Peyer's patch (tissue), 4 donors: Measurements from ENCODE around the gene JPH4.

Experiments
- CTCF ChIP-seq, 6 experiments: fragments of 450-650 bp in 4 of 6; fragments of 200-600 bp in 2 of 6; sonication (generic) in 1 of 6; IDR thresholded peaks; one replicate each; pipeline ENCODE4 v1.5.1; 2017 to 2019; ENCODE audit warnings: antibody characterized with exemption in 6 of 6, mild to moderate bottlenecking in 3 of 6, moderate library complexity in 1 of 6
- POLR2A ChIP-seq, 2 donors: fragments of 450-650 bp; IDR thresholded peaks; one replicate each; pipeline ENCODE4 v1.5.1; 2017; ENCODE audit warnings: antibody characterized with exemption in 2 of 2, mild to moderate bottlenecking in 2 of 2, moderate library complexity in 2 of 2

GRCh38 chr14:23627961-23628360 lies 49.4 kb upstream of the JPH4 start:
- no peak for TF ChIP-seq POLR2A (IDR thresholded peaks at IDR 0.05)
- TF ChIP-seq CTCF (IDR thresholded peaks at IDR 0.05) = no peak
